Effector memory CD4-positive, alpha-beta T cell (primary cell): ENCODE measurements around the gene KCNH3.

Source experiments
- DNase-seq, 3 donors: peaks; one replicate each; pipeline ENCODE4 v3.0.0-alpha.2; 2020
- H3K27ac ChIP-seq: 2 replicates; pipeline ENCODE4 v1.7.0; 2013; ENCODE audit warnings: mild to moderate bottlenecking, low read length, moderate library complexity; ENCODE audit not compliant: insufficient read depth, poor library complexity, severe bottlenecking
- H3K27me3 ChIP-seq: replicated peaks from 2 replicates; pipeline ENCODE4 v1.7.0; 2013; ENCODE audit warnings: mild to moderate bottlenecking, low read length; ENCODE audit not compliant: insufficient read depth, control insufficient read depth, poor library complexity, severe bottlenecking
- H3K36me3 ChIP-seq: 2 replicates; pipeline ENCODE4 v1.7.0; 2013; ENCODE audit warnings: mild to moderate bottlenecking, low read length, moderate library complexity; ENCODE audit not compliant: control insufficient read depth, insufficient read depth
- H3K4me1 ChIP-seq: 2 replicates; pipeline ENCODE4 v1.7.0; 2013; ENCODE audit warnings: low read length, mild to moderate bottlenecking; ENCODE audit not compliant: control insufficient read depth, insufficient read depth, poor library complexity, severe bottlenecking
- H3K4me3 ChIP-seq: 2 replicates; pipeline ENCODE4 v1.7.0; 2013; ENCODE audit warnings: low read length, low read depth, mild to moderate bottlenecking; ENCODE audit not compliant: insufficient read depth, poor library complexity, severe bottlenecking
- H3K9me3 ChIP-seq: 2 replicates; pipeline ENCODE4 v1.7.0; 2013; ENCODE audit warnings: mild to moderate bottlenecking, low read length, moderate library complexity; ENCODE audit not compliant: control insufficient read depth

The KCNH3 gene

GRCh38 chr12:49568442-49569162, 29.8 kb downstream of the KCNH3 start:
- no peaks in the 10 kb centered on the region for H3K9me3 ChIP-seq
- peaks cover 13% of the 10 kb centered on the region for H3K36me3 ChIP-seq
- peak overlapping the region; percentile 84 for H3K4me3 ChIP-seq
- DNase-seq = no peak
- no peaks in the 10 kb centered on the region for H3K27me3 ChIP-seq
- H3K27ac ChIP-seq = peak overlapping the region; percentile 96
- H3K4me1 ChIP-seq = peaks cover 38% of the 10 kb centered on the region

- H3K4me3 ChIP-seq = no peak overlapping the region
- DNase-seq = no peak
- no peaks in the 10 kb centered on the region for H3K27me3 ChIP-seq
- no peak overlapping the region for H3K27ac ChIP-seq
- H3K9me3 ChIP-seq = no peaks in the 10 kb centered on the region
- H3K4me1 ChIP-seq = peaks cover 7% of the 10 kb centered on the region
- peaks cover 2% of the 10 kb centered on the region for H3K36me3 ChIP-seq
These were observed 38.9 kb downstream of the KCNH3 start for GRCh38 chr12:49577589-49578315.

GRCh38 chr12:49578471-49579112, 39.8 kb downstream of the KCNH3 start:
- DNase-seq = no peak
- H3K4me3 ChIP-seq = no peak overlapping the region
- H3K27me3 ChIP-seq = no peaks in the 10 kb centered on the region
- H3K4me1 ChIP-seq = peaks cover 7% of the 10 kb centered on the region
- H3K36me3 ChIP-seq = peaks cover 7% of the 10 kb centered on the region
- H3K27ac ChIP-seq = no peak overlapping the region
- H3K9me3 ChIP-seq = no peaks in the 10 kb centered on the region

GRCh38 chr12:49580572-49581535, 42.0 kb downstream of the KCNH3 start:
- Histone ChIP-seq H3K9me3 (no peaks in the 10 kb centered on the region), H3K4me1 (peaks cover 7% of the 10 kb centered on the region), H3K27me3 (no peaks in the 10 kb centered on the region), H3K27ac (no peak overlapping the region), H3K36me3 (peaks cover 12% of the 10 kb centered on the region), H3K4me3 (no peak overlapping the region)
- DNase-seq = peak in 2 of 3 donors; percentile 13 to 29

GRCh38 chr12:49582201-49582600, 43.4 kb downstream of the KCNH3 start:
- Histone ChIP-seq H3K4me3 (no peak overlapping the region), H3K27ac (no peak overlapping the region)

GRCh38 chr12:49582850-49583249, 44.0 kb downstream of the KCNH3 start:
- Histone ChIP-seq H3K4me1 (peaks cover 7% of the 10 kb centered on the region), H3K9me3 (no peaks in the 10 kb centered on the region), H3K36me3 (peaks cover 19% of the 10 kb centered on the region), H3K27ac (no peak overlapping the region), H3K27me3 (no peaks in the 10 kb centered on the region), H3K4me3 (no peak overlapping the region)
- no peak for DNase-seq

More at GRCh38 chr12:49582201-49582600, 43.4 kb downstream of the KCNH3 start:
- Histone ChIP-seq H3K9me3 (no peaks in the 10 kb centered on the region), H3K4me1 (peaks cover 7% of the 10 kb centered on the region), H3K27me3 (no peaks in the 10 kb centered on the region), H3K36me3 (peaks cover 19% of the 10 kb centered on the region)
- DNase-seq = no peak

GRCh38 chr12:49583366-49584094, 44.7 kb downstream of the KCNH3 start:
- no peaks in the 10 kb centered on the region for H3K27me3 ChIP-seq
- H3K9me3 ChIP-seq = no peaks in the 10 kb centered on the region
- no peak overlapping the region for H3K27ac ChIP-seq
- peaks cover 7% of the 10 kb centered on the region for H3K4me1 ChIP-seq
- H3K36me3 ChIP-seq = peaks cover 19% of the 10 kb centered on the region
- no peak for DNase-seq
- no peak overlapping the region for H3K4me3 ChIP-seq

GRCh38 chr12:49584591-49584990, 45.8 kb downstream of the KCNH3 start:
- Histone ChIP-seq H3K27ac (no peak overlapping the region), H3K27me3 (no peaks in the 10 kb centered on the region), H3K4me3 (no peak overlapping the region), H3K9me3 (no peaks in the 10 kb centered on the region), H3K36me3 (peaks cover 19% of the 10 kb centered on the region), H3K4me1 (peaks cover 7% of the 10 kb centered on the region)
- no peak for DNase-seq
